ENCODE results near the gene BABAM2. TPM values are rescaled to one million over a fixed set of nuclear protein-coding genes. Genes with fewer than 3 reads are reported as not detected.

Gene BABAM2
- total and polyA plus RNA-seq, 2 of the 4 experiments (the other 2 are of a cell fraction), result 20.9 to 23.1 TPM

DNA sequence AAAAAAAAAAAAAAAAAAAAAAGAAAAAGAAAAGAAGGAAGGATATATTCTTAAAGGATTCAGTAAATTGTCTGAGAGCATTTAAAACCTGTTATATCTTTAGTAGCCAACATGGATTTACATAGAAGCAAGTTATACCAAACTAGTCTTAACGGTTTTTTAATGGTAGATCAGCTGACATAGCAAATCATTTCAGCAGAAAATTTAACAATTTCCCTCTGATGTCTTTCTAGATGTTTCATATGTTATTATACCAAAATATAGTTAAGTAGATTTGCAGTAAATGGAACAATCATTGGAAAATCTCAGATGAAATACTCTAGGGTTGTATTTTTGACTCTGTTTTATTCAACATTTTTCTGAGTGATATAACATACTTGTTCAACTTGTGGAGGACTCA is 72.9 kb downstream of the BABAM2 start:
- H3K4me1 ChIP-seq (ENCODE audit: control insufficient read depth, insufficient read depth, low read length), result peaks cover 12% of the 10 kb centered on the region
- in situ Hi-C loops (cut with MboI; ENCODE audit: low sequenced_read_pairs) (loop anchor here (10.0 kb wide), 1 partner anchor 431 kb away; the partner anchor contains the start of gene FOSL2), dilution Hi-C loops (cut with HindIII; ENCODE audit: low sequenced_read_pairs, unreplicated experiment) (no loop called here), intact Hi-C loops (cut with micrococcal nuclease) (no loop called here)
- no peak overlapping the region for H3K27ac ChIP-seq (ENCODE audit: insufficient read depth, low read length)
- H4K5ac ChIP-seq (ENCODE audit: low read depth, low read length), result no peak overlapping the region
- TF ChIP-seq MAFK (IDR thresholded peaks at IDR 0.05; ENCODE audit: low read depth, low read length), result no peak
- no peak for TF ChIP-seq FOS (IDR thresholded peaks at IDR 0.05; ENCODE audit: low read depth, low read length)
- TF ChIP-seq MXI1 (IDR thresholded peaks at IDR 0.05; ENCODE audit: borderline replicate concordance, low read depth, low read length), result no peak
- no peak for TF ChIP-seq BHLHE40 (IDR thresholded peaks at IDR 0.05; ENCODE audit: low read depth, low read length)
- no peak for TF ChIP-seq RAD21 (IDR thresholded peaks at IDR 0.05; ENCODE audit: low read length)
- H4K91ac ChIP-seq (ENCODE audit: insufficient read depth, low read depth, low read length), result no peak overlapping the region
- H3K23ac ChIP-seq (ENCODE audit: low read depth, low read length), result no peak overlapping the region
- no peak overlapping the region for H2BK120ac ChIP-seq (ENCODE audit: low read depth, low read length)
- H3K4me3 ChIP-seq (ENCODE audit: insufficient read depth, low read depth, low read length), result no peak overlapping the region
- no peak overlapping the region for H4K8ac ChIP-seq (ENCODE audit: low read depth in 2 of 2, low read length in 2 of 2)
- ChIA-PET CTCF (interaction anchor here (0.7 kb wide), 1 partner anchor 109 kb away, joined by 3 read pairs; no protein-coding TSS in a partner anchor), POLR2A (ENCODE audit: unreplicated experiment) (no interaction called here)
- H3K56ac ChIP-seq (ENCODE audit: extremely low read depth, insufficient read depth, low read length), result no peak overlapping the region
- no peaks in the 10 kb centered on the region for H3K27me3 ChIP-seq (ENCODE audit: control insufficient read depth, insufficient read depth, low read length)
- H2AFZ ChIP-seq (replicated peaks; ENCODE audit: low read length, poor library complexity), result no peak overlapping the region
- no peak overlapping the region for H3K9ac ChIP-seq (ENCODE audit: low read depth, low read length)
- H4K20me1 ChIP-seq (ENCODE audit: insufficient read depth, low read length), result no peaks in the 10 kb centered on the region
- H3K79me1 ChIP-seq (ENCODE audit: low read depth in 1 of 2, low read length in 2 of 2), result peaks cover 8 to 31% of the 10 kb centered on the region in 2 experiments
- no peak overlapping the region for H2BK20ac ChIP-seq (ENCODE audit: low read depth, low read length)
- no peak overlapping the region for H2AK5ac ChIP-seq (ENCODE audit: low read depth, low read length)
- no peaks in the 10 kb centered on the region for H3K36me3 ChIP-seq (ENCODE audit: control insufficient read depth, insufficient read depth, low read length)
- H2BK15ac ChIP-seq (ENCODE audit: low read depth, low read length), result no peak overlapping the region; the same call in 2 of the 3 replicates
- no peak overlapping the region for H3K18ac ChIP-seq (ENCODE audit: low read depth, low read length)
- no peak overlapping the region for H2BK5ac ChIP-seq (ENCODE audit: low read depth, low read length, poor library complexity, severe bottlenecking)
- H2AK9ac ChIP-seq (replicated peaks; ENCODE audit: low read depth, low read length, poor library complexity), result no peak overlapping the region
- no peak overlapping the region for H3K14ac ChIP-seq (replicated peaks; ENCODE audit: low read depth, low read length)
- BruUV-seq (replicated peaks), result no TSS peak
- DNase-seq (no peak), ATAC-seq (ENCODE audit: low read depth) (no peak)
- H3K4ac ChIP-seq (ENCODE audit: low read depth, low read length), result no peak overlapping the region
- H3K9me3 ChIP-seq (ENCODE audit: control insufficient read depth, insufficient read depth, low read length), result peaks cover 4% of the 10 kb centered on the region
- H3K4me2 ChIP-seq (ENCODE audit: low read depth, low read length), result no peak overlapping the region
- no CpG with 5 or more reads among the region's 1 CpG for WGBS, 2 experiments (ENCODE audit: extremely low coverage in 2 of 2, insufficient read length in 1 of 2)
- H3K9me1 ChIP-seq (ENCODE audit: insufficient read depth, low read length), result 0 out of 2 replicates have a peak, but pooled peaks cover 2% of the 10 kb centered on the region
